Mesothelial cell of epicardium (in vitro differentiated cells): ENCODE measurements around the gene C3. TPM values are rescaled to one million over a fixed set of nuclear protein-coding genes. Genes with fewer than 3 reads are reported as not detected.

Experiments used
- DNase-seq, 2 experiments: peaks; one replicate each; pipeline ENCODE4 v3.0.0; 2021; ENCODE audit warnings: low spot score in 2 of 2; ENCODE audit not compliant: unreplicated experiment in 2 of 2
- H3K27ac Mint-ChIP-seq: 2 replicates; pipeline ENCODE4 v1.8.0; 2021; ENCODE audit warnings: mixed read lengths
- H3K27me3 Mint-ChIP-seq: 2 replicates; pipeline ENCODE4 v1.8.0; 2021; ENCODE audit warnings: low read depth, mixed read lengths
- H3K36me3 Mint-ChIP-seq: 2 replicates; pipeline ENCODE4 v1.8.0; 2021; ENCODE audit warnings: mixed read lengths
- H3K4me1 Mint-ChIP-seq: 2 replicates; pipeline ENCODE4 v1.8.0; 2021; ENCODE audit warnings: mixed read lengths
- H3K4me3 Mint-ChIP-seq: 2 replicates; pipeline ENCODE4 v1.8.0; 2021; ENCODE audit warnings: mild to moderate bottlenecking, moderate library complexity, mixed read lengths
- H3K9me3 Mint-ChIP-seq: 2 replicates; pipeline ENCODE4 v1.8.0; 2021; ENCODE audit warnings: mixed read lengths
- total RNA-seq: library from RNA; stranded (reverse); gene quantifications from 3 replicates; pipeline ENCODE4 v1.2.1, GENCODE V29; 2021
- TF ChIP-seq, protein P1 (sequence below): fragments of 200-600 bp; sonication (generic); IDR thresholded peaks from one replicate; pipeline ENCODE4 v1.5.0; 2021; ENCODE audit warnings: antibody characterized with exemption; ENCODE audit not compliant: unreplicated experiment

Gene C3
- total RNA-seq = 23.1 to 35.3 TPM (median 24.5 TPM) in 3 replicates

GRCh38 chr19:6720369-6721137 lies at the start of gene C3:
C3 (minus strand) TSS chr19:6720650; CDS start chr19:6720589, 61 bp downstream.
- Mint-ChIP-seq H3K4me1 (peaks cover 22% of the 10 kb centered on the region), H3K9me3 (no peaks in the 10 kb centered on the region), H3K27me3 (peaks cover 5% of the 10 kb centered on the region), H3K36me3 (no peaks in the 10 kb centered on the region), H3K4me3 (no peak within 1 kb of the TSS), H3K27ac (peak within 1 kb of the TSS; percentile 69)
- TF ChIP-seq, protein P1, sequence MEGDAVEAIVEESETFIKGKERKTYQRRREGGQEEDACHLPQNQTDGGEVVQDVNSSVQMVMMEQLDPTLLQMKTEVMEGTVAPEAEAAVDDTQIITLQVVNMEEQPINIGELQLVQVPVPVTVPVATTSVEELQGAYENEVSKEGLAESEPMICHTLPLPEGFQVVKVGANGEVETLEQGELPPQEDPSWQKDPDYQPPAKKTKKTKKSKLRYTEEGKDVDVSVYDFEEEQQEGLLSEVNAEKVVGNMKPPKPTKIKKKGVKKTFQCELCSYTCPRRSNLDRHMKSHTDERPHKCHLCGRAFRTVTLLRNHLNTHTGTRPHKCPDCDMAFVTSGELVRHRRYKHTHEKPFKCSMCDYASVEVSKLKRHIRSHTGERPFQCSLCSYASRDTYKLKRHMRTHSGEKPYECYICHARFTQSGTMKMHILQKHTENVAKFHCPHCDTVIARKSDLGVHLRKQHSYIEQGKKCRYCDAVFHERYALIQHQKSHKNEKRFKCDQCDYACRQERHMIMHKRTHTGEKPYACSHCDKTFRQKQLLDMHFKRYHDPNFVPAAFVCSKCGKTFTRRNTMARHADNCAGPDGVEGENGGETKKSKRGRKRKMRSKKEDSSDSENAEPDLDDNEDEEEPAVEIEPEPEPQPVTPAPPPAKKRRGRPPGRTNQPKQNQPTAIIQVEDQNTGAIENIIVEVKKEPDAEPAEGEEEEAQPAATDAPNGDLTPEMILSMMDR = no peak
- no peak for DNase-seq

DNA sequence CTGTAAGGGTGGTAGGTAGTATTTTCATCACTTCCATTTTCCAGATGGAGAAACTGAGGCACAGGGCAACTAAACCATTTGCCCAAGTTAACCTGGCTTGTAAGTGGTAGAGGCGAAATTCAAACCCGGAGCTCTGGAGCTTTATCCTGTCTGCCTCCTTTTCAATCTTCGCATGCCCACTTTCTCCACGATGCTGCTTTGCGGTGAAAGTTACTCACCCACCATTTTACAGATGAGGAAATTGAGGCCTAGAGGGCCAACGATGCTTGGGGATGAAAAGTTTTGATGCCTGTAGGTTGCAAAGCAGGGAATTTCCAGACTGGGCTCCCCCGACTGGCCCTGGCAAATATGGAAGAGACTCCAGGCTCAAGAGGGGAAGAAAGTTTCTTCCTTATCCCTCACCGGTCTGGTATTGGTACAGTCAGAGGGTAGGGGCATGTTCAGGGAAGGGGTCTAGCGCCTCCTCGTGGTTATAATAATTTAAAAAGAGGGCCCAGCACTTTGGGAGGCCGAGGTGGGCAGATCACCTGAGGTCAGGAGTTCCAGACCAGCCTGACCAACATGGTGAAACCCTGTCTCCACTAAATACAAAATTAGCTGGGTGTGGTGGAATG lies 48.7 kb upstream of the C3 start:
- TF ChIP-seq, protein P1 = no peak
- Mint-ChIP-seq H3K4me3 (no peak overlapping the region), H3K9me3 (no peaks in the 10 kb centered on the region), H3K4me1 (peaks cover 21% of the 10 kb centered on the region), H3K36me3 (no peaks in the 10 kb centered on the region), H3K27me3 (peaks cover 28% of the 10 kb centered on the region), H3K27ac (no peak overlapping the region)
- DNase-seq = no peak

DNA sequence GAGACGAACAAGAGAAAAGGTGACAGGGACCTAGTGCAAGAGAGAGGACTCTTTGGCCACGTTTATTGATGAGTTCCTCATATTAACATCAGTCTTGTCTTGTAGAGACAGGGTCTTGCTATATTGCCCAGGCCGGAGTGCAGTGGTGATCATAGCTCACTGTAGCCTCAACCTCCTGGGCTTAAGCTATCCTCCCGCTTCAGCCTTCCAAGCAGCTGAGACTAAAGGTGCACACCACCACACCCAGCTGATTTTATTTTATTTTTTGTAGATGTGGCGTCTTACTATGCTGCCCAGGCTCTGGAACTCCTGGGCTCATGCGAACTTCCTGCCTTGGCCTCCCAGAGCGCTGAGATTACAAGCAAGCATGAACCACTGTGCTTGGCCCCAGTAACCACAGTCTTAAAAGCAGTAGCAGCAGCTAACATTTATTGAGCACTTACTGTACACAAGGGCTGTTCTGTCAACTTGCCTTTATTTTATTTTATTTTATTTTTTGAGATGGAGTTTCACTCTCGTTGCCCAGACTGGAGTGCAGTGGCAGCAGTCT lies 47.9 kb upstream of the C3 start:
- no peak for DNase-seq
- TF ChIP-seq, protein P1 = no peak
- Mint-ChIP-seq H3K27ac (peak overlapping the region; percentile 12), H3K36me3 (no peaks in the 10 kb centered on the region), H3K4me3 (peak overlapping the region; percentile 36), H3K4me1 (peaks cover 21% of the 10 kb centered on the region), H3K27me3 (peaks cover 28% of the 10 kb centered on the region), H3K9me3 (no peaks in the 10 kb centered on the region)

- H3K27me3 Mint-ChIP-seq = peaks cover 28% of the 10 kb centered on the region
- H3K9me3 Mint-ChIP-seq = no peaks in the 10 kb centered on the region
- DNase-seq = peak; percentile 72 to 86
- peaks cover 21% of the 10 kb centered on the region for H3K4me1 Mint-ChIP-seq
- TF ChIP-seq, protein P1 = no peak
- peak within 1 kb of the TSS; percentile 94 for H3K27ac Mint-ChIP-seq
- no peaks in the 10 kb centered on the region for H3K36me3 Mint-ChIP-seq
- H3K4me3 Mint-ChIP-seq = peak within 1 kb of the TSS; percentile 68
These were observed 47.1 kb upstream of the C3 start, which contains the start of gene SH2D3A for GRCh38 chr19:6767357-6768235. SH2D3A (minus strand) TSS chr19:6767435; CDS start chr19:6763748, 3,687 bp downstream.

DNA sequence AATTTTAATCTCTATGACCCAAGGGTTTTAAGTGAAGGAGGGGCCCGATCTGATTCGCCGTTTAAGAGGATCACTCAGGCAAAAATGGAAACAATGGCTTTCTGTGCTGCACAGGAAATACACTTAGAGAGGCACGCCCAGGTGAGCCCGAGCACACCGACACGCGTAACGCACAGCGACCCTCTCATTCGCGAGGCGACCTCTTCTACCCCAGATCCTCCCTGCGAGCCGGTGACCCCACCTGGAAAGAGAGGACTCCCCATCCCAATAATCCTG lies 46.6 kb upstream of the C3 start:
- H3K27me3 Mint-ChIP-seq = peaks cover 26% of the 10 kb centered on the region
- TF ChIP-seq, protein P1 = no peak
- peaks cover 21% of the 10 kb centered on the region for H3K4me1 Mint-ChIP-seq
- peak overlapping the region; percentile 68 for H3K4me3 Mint-ChIP-seq
- peak overlapping the region; percentile 94 for H3K27ac Mint-ChIP-seq
- no peak for DNase-seq
- H3K36me3 Mint-ChIP-seq = no peaks in the 10 kb centered on the region
- no peaks in the 10 kb centered on the region for H3K9me3 Mint-ChIP-seq
